Measurements from ENCODE around the gene WFIKKN2.

GRCh38 chr17:50836826-50837225 lies 1.4 kb downstream of the WFIKKN2 start:
- TF ChIP-seq, protein P1, sequence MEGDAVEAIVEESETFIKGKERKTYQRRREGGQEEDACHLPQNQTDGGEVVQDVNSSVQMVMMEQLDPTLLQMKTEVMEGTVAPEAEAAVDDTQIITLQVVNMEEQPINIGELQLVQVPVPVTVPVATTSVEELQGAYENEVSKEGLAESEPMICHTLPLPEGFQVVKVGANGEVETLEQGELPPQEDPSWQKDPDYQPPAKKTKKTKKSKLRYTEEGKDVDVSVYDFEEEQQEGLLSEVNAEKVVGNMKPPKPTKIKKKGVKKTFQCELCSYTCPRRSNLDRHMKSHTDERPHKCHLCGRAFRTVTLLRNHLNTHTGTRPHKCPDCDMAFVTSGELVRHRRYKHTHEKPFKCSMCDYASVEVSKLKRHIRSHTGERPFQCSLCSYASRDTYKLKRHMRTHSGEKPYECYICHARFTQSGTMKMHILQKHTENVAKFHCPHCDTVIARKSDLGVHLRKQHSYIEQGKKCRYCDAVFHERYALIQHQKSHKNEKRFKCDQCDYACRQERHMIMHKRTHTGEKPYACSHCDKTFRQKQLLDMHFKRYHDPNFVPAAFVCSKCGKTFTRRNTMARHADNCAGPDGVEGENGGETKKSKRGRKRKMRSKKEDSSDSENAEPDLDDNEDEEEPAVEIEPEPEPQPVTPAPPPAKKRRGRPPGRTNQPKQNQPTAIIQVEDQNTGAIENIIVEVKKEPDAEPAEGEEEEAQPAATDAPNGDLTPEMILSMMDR (IDR thresholded peaks at IDR 0.05): no peak
- TF ChIP-seq POLR2A (IDR thresholded peaks at IDR 0.05): no peak
